NCI-H2029 (cell line): Measurements from ENCODE around the gene TRIO.
A peak's percentile ranks its signal among the peaks of the same experiment; 100 is the strongest.

Experiments used
- DNase-seq: peaks from one replicate; lab custom pipeline; 2025; lab: John Stamatoyannopoulos, UW

The TRIO gene

DNA sequence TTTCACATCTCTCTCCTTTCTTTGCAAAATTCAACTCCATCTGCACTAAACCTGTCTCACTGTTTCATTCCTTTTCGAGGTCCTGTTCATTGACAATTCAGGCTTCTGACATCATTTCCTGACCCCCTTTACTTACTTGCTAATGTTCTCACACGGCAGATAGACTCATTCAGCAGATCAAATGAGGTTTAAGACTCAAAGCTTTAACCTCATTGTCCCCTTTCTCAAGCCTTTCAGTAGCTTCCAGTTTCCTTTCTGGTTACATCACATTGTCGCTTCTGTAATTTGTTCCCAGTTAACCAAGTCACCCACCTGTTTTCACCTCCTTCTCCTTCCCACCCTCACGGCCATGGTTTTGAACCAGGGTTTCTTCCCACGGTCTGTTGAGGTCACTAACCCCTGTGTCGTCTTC, 295.1 kb downstream of the TRIO start:
- DNase-seq = no peak

DNA sequence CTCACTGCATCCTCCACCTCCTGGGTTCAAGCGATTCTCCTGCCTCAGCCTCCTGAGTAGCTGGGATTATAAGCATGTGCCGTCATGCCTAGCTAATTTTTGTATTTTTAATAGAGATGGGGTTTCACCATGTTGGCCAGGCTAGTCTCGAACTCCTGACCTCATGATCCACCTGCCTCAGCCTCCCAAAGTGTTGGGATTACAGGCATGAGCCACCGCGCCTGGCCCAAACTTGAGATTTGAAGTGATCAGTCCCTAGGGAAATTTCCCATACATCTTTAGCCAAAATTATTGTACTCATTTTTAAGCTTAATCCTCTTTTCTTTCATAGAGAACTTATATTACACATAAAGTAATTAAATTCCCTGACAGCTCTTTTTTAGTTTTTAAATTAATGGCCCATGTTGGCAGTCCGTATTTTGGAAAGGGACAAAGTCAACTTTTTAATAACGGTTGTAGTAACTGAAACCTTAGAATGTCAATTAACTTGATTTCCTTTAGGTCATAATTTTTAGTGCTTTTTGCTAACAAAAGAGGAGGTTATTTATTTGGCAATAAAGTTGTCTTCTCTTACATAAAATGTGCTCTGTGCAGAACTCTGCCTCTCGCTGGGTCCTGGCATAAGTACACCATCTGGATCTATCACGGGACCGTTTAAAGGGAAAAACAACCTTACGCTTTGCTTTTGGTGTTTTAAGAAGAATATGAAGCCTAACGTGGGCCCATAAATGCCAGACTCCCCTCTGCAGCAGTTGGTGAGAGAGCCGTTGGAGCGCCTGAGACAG, 296.1 kb downstream of the TRIO start:
- no peak for DNase-seq

DNA sequence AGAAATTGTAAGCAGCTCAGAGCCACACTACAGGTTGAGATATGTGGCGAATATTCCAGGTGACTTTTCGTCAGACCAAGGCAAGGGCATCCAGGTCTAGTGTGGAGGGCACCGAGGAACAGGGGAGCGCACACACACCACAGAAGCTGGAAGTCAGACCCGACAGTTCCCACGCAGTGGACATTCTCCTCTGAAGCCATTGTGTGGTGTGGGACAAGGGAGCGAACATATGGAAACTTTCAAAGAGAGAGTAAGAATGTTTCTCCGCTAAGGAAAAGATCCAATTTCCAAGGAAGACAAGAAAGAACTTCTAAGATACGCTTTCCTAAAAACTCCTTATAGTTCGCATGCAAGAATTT, 297.1 kb downstream of the TRIO start:
- no peak for DNase-seq

DNA sequence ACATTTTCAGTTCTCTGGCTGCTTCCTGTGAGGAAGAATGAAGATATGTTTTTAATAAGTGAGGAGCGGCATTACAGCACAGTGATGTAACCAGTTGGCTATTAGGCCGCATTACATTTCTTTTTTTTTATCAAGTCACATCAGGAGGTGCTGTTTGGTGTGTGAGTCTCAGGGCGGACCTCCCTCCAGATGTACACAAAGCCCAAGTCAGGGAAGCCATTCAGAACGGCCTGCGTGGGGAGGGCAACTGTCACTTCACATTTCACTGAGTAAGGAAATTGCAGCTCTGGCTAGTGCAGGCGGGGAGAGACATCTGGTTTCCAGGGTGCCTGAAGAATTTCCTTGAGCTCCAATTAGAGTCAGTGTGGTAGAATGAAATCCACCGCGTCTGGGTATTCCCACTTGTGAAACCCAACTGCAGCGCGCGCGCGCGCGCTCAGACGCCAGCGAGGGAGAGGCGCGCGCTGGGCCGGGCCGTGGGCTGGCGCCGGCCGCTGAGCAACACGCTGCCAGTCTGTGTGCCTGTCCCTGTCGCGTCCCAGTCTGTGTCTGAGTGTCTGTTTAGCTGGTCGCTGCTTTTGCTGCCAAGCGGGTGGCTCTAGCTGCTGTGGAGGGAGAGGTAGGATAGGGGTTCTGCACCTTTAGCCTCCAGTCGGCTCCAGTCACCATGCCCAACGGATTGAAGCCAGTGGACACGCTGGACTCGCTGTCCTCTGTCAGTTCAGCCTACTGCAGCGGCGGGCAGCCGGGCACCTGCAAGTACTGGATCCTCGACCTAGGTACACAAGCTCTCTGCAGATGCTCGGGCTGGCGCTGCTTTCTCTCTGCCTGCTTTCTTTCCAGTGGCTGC, 297.7 kb downstream of the TRIO start:
- DNase-seq = peak; percentile 48

DNA sequence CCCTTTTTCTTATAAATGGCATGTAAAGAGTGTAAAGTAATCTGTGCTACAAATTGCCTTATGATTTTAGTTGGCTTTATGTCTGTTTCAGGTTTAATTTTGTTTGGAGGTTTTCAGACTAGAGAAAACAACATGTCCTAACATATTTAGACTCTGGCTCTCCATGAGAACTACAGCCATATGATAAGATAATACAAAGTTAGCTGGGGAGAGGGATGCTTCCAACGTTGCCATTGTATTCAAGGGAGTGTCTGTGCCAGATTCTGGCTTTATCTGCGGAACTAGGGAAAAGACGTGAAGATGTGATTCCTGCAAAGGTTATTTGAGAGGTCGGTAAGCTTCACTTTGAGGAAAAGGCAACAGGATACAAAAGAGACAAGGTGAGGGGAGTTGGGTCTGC, 298.5 kb downstream of the TRIO start:
- no peak for DNase-seq

DNA sequence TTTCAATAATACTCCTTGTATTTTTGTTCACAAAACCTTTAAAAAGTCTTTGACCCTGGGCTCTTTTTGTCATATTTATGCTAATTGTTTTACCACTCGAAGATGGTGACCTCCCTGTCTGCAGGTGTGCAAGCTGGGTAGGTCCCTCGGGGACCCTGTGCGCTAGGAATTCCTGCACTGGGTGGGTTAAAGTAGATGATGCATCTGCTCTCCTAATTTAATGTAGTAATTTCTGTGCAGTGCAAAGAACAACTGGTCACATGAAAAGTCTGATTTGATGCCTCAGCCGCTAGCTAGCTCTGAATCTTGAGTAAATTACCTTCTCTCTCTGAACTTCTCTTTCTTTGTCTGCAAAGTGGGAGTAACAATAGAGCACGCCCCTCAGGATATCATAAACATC, 299.4 kb downstream of the TRIO start:
- no peak for DNase-seq

DNA sequence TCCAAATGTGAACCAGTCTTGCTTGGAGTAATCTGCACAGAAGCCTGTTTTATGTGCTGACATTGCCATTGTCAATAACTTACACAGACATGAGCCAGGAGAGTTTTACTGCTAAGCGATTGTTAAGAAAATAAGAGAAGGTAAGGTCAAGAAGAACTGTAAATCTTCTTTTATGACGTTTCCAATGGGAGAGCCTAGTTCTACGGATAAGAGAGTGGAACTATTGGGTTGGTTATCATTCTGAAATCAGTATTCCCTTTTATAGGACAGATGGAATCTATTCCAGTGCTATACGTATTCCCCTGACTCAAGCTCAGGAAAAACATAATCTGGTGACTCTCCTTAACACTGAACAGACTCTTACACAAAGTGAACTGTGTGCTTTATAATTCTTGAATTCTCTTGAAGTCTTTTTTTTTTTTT, 300.5 kb downstream of the TRIO start:
- no peak for DNase-seq

DNA sequence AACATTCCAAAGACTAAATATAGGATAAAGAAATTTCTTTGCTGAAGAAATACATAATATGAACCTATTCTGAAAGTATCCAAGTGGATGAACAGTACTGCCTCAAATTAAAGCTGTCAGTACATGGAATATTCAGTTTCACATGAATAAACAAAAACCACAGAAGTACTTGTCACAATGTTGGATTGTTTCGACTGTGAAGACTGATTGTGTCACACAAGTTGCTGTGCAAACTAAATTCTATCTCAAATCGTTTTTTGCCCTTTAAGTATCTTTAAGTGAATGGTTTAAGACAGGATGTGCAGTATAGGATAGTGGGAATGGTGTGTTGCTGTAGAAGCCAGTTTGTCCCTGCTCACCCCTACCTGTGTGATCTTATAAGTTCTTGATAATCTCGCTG, 301.0 kb downstream of the TRIO start:
- DNase-seq = no peak

DNA sequence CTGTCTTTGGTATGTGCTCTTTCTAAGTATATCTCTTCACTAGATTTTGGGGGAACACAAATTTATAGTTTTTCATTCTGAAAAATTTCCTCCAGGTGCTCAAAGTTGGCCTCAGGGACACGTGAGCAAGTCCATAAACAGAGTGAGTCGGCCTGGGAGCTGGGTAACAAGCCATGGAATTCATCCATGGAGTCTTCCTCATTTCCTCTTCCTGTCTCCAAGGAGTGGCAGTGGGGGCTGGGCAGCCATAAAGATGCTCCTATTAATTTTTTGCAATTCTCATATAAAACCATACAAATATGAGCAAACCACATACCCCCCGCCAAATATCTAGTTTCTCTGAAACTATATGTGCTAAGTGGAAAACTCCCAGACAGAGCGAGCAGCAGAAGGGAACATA, 301.9 kb downstream of the TRIO start:
- no peak for DNase-seq

DNA sequence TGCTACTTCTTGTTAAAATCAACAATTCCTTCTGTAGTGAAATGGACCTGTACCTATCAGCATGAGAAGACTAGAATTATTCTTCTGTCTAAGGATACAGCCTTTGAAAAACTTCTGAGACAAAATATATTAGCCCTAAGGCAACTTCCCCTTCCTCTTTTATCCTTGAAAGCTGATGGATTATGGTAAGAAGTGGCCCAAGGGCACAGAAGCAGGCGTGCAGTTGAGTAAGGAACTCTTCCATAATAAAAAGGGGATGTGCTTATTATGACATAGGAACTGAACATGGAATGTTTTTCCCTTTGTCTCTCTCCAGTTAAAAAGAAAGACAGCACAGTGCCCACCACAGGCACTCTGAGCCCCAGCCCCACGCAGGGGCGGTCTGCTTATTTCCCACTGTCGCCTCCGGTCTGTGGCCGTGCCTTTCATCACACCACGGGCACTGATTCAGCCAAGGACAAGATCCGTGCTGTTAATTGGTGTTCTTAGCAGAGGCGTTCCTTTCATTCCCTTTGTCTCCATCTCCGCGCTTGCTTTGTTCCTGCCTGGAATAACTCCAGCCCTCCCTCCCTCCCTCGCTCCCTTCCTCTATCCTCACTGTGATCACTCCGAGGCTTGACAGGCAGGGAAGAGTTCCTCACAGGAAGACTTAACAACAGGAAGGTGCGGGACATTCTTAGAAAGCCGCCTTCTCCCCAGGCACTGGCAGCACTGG, 302.6 kb downstream of the TRIO start:
- peak; percentile 61 for DNase-seq

DNA sequence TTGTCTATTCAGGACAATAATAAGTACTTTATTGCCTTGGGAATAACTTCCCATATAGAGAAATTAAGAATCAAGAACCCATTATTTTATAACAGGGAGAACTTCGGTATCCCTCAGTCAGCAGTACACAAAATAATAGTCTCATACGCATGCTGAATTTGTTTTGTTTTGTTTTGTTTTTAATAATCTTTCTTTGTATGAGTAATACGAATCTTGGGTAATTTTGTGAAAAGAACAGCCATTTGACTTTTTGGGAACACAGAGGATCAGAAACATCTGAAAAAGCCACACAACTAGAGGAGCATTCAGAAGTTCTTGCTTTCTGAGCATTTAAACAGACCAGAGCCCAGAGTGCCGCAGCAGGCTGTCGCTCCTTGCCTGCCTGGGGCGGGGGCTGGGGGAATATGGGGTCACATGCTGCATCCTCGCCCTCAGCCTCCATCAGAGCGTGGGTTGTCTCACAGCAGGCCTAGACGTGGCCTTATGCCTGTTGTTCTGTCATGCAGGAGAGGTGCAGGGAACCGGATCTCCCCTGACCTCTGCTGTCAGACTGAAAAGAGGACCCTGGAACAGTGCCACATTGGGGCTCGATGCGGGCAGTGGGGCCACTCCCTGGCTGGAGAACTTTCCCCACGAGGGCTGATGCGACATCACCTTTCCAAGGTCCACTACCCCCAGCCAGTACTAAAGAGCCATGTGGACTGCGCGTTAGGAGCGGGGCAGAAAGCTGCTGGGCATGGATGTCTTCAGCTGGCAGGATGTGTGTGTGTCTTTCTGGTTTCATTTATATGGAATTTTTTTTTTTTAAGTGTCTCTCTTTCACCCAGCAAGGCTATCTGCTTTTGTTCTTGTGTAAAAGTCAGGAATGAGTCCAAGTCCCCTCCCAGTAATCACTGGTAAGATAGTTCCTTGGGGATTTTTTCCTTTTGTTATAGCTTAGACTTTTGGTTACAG, 305.1 kb downstream of the TRIO start:
- DNase-seq = peak; percentile 61

DNA sequence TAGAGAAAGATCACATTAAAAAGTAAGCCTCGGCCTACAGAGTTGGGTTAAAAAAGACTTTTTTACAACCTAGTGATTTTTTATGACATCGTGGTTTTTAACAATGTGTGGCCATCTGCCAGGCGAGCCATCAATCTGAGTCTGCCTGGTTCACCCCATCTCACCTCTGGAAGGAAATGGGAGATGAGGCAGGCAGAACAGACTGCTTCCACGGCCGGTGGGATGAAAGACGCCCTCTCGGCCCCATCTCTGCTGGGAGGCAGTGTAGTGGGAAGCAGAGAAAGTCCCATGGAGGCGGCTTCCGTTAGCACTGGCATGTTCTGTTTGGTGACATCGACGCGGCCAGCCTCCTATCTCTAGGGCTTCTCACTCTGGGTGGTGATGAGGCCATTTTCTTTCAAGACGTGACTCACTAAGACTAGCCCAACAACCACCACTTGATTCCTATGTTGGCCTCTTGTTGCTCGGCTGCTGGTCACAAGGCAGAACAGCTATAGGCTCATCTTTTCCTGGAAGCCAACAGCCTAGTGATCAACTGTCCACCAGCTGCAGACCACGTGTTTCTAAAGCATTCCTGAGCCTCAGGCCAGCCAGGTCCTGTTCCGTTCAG, 306.0 kb downstream of the TRIO start:
- no peak for DNase-seq

DNA sequence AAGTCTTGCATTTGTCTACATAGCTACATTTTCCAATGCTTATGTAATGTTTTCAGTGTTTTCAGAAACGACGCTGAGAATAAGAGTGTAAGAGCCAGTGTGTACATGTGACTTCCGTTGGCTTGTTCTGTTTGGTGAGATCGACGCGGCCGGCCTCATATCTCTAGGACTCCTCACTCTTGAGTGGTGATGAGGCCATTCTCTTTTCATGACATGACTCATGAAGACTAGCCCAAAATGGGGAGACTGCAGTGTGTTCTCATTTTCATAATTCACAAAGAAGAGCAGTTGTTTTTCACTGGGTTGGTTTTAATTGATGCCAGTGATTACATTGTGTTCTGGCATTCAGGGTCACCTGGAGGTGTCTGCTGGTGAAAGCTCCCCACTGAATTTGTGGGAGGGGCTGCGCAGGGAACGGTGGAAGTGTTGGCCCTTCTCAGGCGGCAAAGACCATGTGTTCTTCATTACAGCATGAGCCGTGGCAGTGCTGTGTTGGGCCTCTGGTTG, 306.9 kb downstream of the TRIO start:
- DNase-seq = peak; percentile 18

DNA sequence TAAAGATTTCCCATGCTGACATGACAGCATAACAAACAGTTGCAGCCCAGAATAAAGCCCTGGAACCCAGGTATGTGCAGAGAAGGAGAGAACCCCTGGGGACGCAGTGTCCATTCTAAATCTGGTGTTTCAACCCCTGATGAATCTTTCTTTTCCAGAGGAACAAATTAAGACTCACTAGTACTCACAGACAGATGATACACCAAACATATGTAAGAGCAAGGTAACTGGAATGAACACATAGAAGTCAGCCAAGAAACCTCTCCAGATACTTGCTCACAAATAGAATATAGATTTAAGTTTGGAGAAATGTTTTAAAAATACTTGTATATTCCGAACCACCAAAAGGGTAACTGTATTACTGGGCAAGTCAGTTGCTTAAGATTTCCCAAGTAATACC, 307.6 kb downstream of the TRIO start:
- no peak for DNase-seq

DNA sequence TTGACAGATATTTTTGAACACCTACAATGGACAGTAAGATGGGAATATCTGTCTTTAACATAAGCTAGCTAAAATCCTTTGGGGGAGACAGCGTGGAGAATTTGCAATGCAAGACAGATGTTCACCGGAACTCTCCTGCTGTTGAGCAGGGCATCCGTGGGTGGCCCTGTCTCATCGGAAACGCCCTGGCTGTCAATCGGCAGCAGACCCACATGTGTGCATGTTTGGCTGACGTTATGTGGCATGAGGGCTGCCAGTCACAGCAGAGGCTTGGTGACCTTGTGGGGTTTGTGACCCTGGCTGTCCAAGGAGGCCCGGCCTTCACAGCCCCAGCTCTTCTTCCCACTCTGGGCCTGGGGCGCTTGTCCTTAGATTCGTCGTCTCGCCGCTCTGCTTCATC, 308.7 kb downstream of the TRIO start:
- no peak for DNase-seq

DNA sequence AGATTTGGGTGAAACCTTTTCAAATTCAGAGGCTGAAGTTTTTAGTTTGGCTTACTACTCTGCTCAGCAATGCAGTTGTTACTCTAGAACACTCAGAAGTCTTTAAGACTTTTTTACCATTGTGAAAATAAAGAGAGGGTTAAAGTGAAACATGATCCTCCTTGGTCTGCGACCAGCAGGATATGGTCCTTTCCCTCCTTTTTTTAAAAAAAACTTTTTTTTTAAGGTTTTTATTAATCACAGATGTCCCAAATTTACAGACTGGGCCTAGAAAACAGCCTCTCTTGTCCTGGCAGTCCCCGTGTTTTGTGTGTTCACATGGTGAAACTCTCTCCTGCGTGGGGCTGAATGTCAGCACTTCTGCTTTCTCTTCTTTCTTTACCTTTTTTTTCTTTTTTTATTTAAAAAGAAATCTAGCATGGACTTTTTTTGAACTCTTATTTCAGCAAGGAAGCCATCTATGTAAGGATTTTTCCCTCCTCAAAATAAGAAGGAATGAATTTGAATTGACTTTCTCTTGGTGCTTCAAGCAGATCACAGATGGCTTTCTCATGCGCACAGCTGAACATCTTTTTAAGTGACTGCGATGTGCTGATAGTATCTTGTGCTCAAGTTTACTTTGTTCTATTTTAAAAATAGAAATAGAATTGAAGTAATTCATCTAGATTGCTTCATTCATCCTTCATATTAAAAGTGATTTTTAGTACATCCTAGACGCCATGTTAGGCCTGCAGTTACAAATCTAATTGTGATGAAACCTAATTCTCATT, 309.7 kb downstream of the TRIO start:
- no peak for DNase-seq

DNA sequence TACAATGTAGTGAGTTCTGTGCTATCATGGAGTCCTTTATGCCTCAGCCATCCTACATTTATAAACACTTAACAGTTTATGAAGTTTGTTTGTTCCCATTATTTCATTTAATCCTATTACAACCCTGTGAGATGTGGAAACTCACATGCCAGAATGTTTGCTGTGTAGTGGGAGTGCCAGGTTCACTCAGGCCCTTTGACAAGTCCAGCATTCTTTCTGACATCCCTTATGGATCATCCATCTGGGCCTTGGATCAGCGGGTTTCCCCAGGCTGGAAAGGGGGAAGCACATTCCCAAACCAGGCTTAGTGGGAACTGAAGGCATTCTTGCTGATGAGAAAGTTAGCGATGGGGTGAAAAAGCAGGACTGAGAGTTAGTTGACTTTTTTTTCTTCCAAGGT, 310.3 kb downstream of the TRIO start:
- no peak for DNase-seq

DNA sequence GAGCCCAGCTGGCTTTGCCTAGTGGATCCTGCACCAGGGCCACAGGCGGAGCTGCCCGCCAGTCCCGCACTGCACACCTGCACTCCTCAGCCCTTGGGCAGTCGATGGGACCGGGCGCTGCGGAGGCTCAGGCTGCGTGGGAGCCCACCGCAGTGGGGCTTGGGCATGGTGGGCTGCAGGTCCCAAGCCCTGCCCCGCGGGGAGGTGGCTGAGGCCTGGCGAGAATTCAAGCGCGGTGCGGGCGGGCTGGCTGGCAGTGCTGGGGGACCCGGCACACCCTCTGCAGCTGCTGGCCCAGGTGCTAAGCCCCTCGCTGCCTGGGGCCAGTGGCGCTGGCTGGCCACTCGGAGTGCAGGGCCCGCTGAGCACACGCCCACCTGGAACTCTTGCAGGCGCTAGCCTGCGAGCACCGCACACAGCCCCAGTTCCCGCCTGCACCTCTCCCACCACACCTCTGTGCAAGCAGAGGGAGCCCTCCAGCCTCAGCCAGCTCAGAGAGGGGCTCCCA, 312.7 kb downstream of the TRIO start:
- DNase-seq = no peak

DNA sequence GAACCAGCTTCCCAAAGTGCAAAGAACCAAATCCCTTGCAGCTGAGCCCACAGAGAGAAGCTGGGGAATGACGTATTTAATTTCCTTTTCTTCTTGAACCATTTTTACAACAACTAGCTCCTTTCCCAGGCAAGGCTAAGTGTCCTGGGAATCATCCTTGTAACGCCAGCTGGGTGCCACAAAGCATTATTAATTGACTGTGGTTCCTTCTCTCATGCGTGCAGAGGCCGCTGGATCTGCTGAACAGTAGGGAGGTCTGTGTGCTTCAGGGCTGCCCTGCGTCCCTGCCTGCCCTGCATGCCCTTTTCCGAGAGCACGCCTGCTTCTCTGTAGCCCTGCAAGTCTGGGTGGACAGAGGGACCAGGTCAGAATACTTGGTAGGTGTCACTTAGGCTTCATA, 314.3 kb downstream of the TRIO start:
- peak; percentile 53 for DNase-seq

DNA sequence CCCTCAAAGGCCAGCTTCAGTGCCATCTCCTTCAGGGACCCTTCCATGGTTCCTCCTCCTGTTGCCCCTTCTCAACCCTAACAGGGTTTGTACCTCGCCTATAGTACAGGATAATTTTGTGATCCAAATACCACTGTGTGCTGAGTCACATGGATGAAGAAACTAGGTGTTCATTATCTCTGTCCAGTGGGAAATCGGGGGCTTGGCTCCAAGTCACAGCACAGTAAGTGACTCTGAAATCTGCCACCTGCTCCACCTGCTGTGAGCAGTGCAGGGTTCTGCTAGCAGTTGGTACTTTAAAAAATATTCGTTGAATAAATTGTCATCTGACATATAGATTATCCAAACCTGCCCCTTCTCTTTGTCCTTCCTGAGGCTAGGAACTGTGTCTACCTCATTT, 315.3 kb downstream of the TRIO start:
- no peak for DNase-seq
